Smooth muscle cell of bladder (primary cell): Measurements from ENCODE around the gene SNAI3. TPM values are rescaled to one million over a fixed set of nuclear protein-coding genes. Genes with fewer than 3 reads are reported as not detected.

Source experiments
- total RNA-seq: library from RNA; depleted of rRNA; stranded (reverse); fragments of >200 nt; gene quantifications from 2 replicates; pipeline ENCODE4 v1.2.3, GENCODE V29; 2014

The SNAI3 gene
- total RNA-seq = under 0.01 TPM in 1 of 2 replicates, not detected in the other

GRCh38 chr16:88686439-88687253 lies at the start of gene SNAI3:
TSS of gene SNAI3 (minus strand) at chr16:88686507. CDS start at chr16:88686406, 101 bp downstream.

GRCh38 chr16:88706229-88706964 lies 20.1 kb upstream of the SNAI3 start, which contains the start of the genes CTU2 and RNF166:
TSS of gene CTU2 (plus strand) at chr16:88706503. CDS start at chr16:88706531, 28 bp downstream.
TSS of gene RNF166 (minus strand) at chr16:88706408. CDS start at chr16:88706325, 83 bp downstream.

GRCh38 chr16:88662843-88663606 lies 23.3 kb downstream of the SNAI3 start, which contains the start of gene MVD:
TSS of gene MVD (minus strand) at chr16:88663091. CDS start at chr16:88663080, 11 bp downstream.

GRCh38 chr16:88650749-88651275 lies 35.5 kb downstream of the SNAI3 start, which contains the start of gene CYBA:
TSS of gene CYBA (minus strand) at chr16:88651053. CDS start at chr16:88651013, 40 bp downstream.

GRCh38 chr16:88638323-88639230 lies 47.7 kb downstream of the SNAI3 start, which contains the start of gene IL17C:
TSS of gene IL17C (plus strand) at chr16:88638572. CDS start at chr16:88638642, 70 bp downstream.

Other genes starting within 250 kb of the SNAI3 start
- gene ZFPM1, start 233.2 kb downstream of the SNAI3 start, total RNA-seq = 1.6 and 2.1 TPM in 2 replicates
- 8.0 and 9.8 TPM in 2 replicates for gene ZC3H18, start 116.1 kb downstream of the SNAI3 start, total RNA-seq
- not detected in 2 replicates for gene IL17C, start 47.9 kb downstream of the SNAI3 start, total RNA-seq
- 311 and 407 TPM in 2 replicates for gene CYBA, start 35.5 kb downstream of the SNAI3 start, total RNA-seq
- 117 and 128 TPM in 2 replicates for gene MVD, start 23.4 kb downstream of the SNAI3 start, total RNA-seq
- 11.0 and 14.8 TPM in 2 replicates for gene RNF166, start 19.9 kb upstream of the SNAI3 start, total RNA-seq
- gene CTU2, start 20.0 kb upstream of the SNAI3 start, total RNA-seq = 14.6 and 21.0 TPM in 2 replicates
- gene PIEZO1, start 98.7 kb upstream of the SNAI3 start, total RNA-seq = 117 and 159 TPM in 2 replicates
- gene CDT1, start 117.3 kb upstream of the SNAI3 start, total RNA-seq = 1.2 and 1.6 TPM in 2 replicates
- gene APRT, start 125.4 kb upstream of the SNAI3 start, total RNA-seq = 61.8 and 78.5 TPM in 2 replicates
- 18.5 and 25.1 TPM in 2 replicates for gene GALNS, start 170.4 kb upstream of the SNAI3 start, total RNA-seq
- 55.5 and 83.8 TPM in 2 replicates for gene TRAPPC2L, start 170.6 kb upstream of the SNAI3 start, total RNA-seq
- gene PABPN1L, start 180.2 kb upstream of the SNAI3 start, total RNA-seq = not detected in 2 replicates